Measurements from ENCODE around the gene TACC2.

Gene TACC2

GRCh38 chr10:122290334-122290733 lies 301.4 kb downstream of the TACC2 start:
- TF ChIP-seq CTCF (IDR thresholded peaks at IDR 0.05; ENCODE audit: low read depth, low read length, missing control alignments): no peak
- DNase-seq (ENCODE audit: extremely low read depth, low read depth): no peak
- no peak overlapping the region for H3K4me3 ChIP-seq (replicated peaks; ENCODE audit: low read depth, low read length)

- TF ChIP-seq CTCF (IDR thresholded peaks at IDR 0.05; ENCODE audit: low read depth, low read length, missing control alignments): no peak
Measured at GRCh38 chr10:122290833-122291532, 302.0 kb downstream of the TACC2 start.

GRCh38 chr10:122291739-122292138 lies 302.8 kb downstream of the TACC2 start:
- no peak overlapping the region for H3K4me3 ChIP-seq (replicated peaks; ENCODE audit: low read depth, low read length)
- DNase-seq (ENCODE audit: extremely low read depth, low read depth): no peak
- no peak for TF ChIP-seq CTCF (IDR thresholded peaks at IDR 0.05; ENCODE audit: low read depth, low read length, missing control alignments)

More at GRCh38 chr10:122290833-122291532, 302.0 kb downstream of the TACC2 start:
- H3K4me3 ChIP-seq (replicated peaks; ENCODE audit: low read depth, low read length): no peak overlapping the region
- DNase-seq (ENCODE audit: extremely low read depth, low read depth): no peak

- H3K4me3 ChIP-seq (replicated peaks; ENCODE audit: low read depth, low read length): no peak overlapping the region
- no peak for DNase-seq (ENCODE audit: extremely low read depth, low read depth)
- no peak for TF ChIP-seq CTCF (IDR thresholded peaks at IDR 0.05; ENCODE audit: low read depth, low read length, missing control alignments)
Measured at GRCh38 chr10:122292376-122292775, 303.4 kb downstream of the TACC2 start.

GRCh38 chr10:122293156-122293960 lies 304.4 kb downstream of the TACC2 start:
- TF ChIP-seq CTCF (IDR thresholded peaks at IDR 0.05; ENCODE audit: low read depth, low read length, missing control alignments): no peak
- DNase-seq (ENCODE audit: extremely low read depth, low read depth): no peak
- no peak overlapping the region for H3K4me3 ChIP-seq (replicated peaks; ENCODE audit: low read depth, low read length)

GRCh38 chr10:122293961-122294380 lies 305.0 kb downstream of the TACC2 start:
- DNase-seq (ENCODE audit: extremely low read depth, low read depth): no peak
- TF ChIP-seq CTCF (IDR thresholded peaks at IDR 0.05; ENCODE audit: low read depth, low read length, missing control alignments): no peak
- no peak overlapping the region for H3K4me3 ChIP-seq (replicated peaks; ENCODE audit: low read depth, low read length)
